GM23338 (cell line): ENCODE measurements around the gene FCHO2. TPM values are rescaled to one million over a fixed set of nuclear protein-coding genes. Genes with fewer than 3 reads are reported as not detected.

Experiments
- ATAC-seq: fragments of 200-7000 bp; cut with Tn5 transposase; 3 replicates; pipeline ENCODE4 v1.9.1; 2020
- DNase-seq: peaks from one replicate; pipeline ENCODE4 v3.0.0-alpha.2; 2015; ENCODE audit warnings: low spot score
- H2AFZ ChIP-seq: fragments of 200-600 bp; sonication (generic); 2 replicates; pipeline ENCODE4 v1.8.0; 2016; ENCODE audit warnings: antibody characterized with exemption, mild to moderate bottlenecking, moderate library complexity
- H3F3A ChIP-seq: fragments of 200-600 bp; sonication (generic); replicated peaks from 2 replicates; pipeline ENCODE4 v1.8.0; 2017; ENCODE audit warnings: antibody characterized with exemption, mixed run types, low read depth
- H3K27ac ChIP-seq: fragments of 200-600 bp; sonication (generic); 2 replicates; pipeline ENCODE4 v1.6.1; 2016; ENCODE audit warnings: low read depth
- H3K27me3 ChIP-seq: fragments of 200-600 bp; sonication (generic); 2 replicates; pipeline ENCODE4 v1.8.0; 2016; ENCODE audit warnings: mild to moderate bottlenecking, mixed run types, moderate library complexity; ENCODE audit not compliant: insufficient read depth
- H3K36me3 ChIP-seq: fragments of 200-600 bp; sonication (generic); 2 replicates; pipeline ENCODE4 v1.8.0; 2016; ENCODE audit warnings: mild to moderate bottlenecking; ENCODE audit not compliant: insufficient read depth
- H3K4me1 ChIP-seq: fragments of 200-600 bp; sonication (generic); 2 replicates; pipeline ENCODE4 v1.8.0; 2016; ENCODE audit warnings: mild to moderate bottlenecking, moderate library complexity; ENCODE audit not compliant: insufficient read depth
- H3K4me2 ChIP-seq: fragments of 200-600 bp; sonication (generic); 2 replicates; pipeline ENCODE4 v1.7.1; 2017; ENCODE audit warnings: mixed run types
- H3K4me3 ChIP-seq: fragments of 200-600 bp; sonication (generic); 2 replicates; pipeline ENCODE4 v1.6.1; 2016; ENCODE audit warnings: mixed run types
- H3K79me2 ChIP-seq: fragments of 200-600 bp; sonication (generic); replicated peaks from 2 replicates; pipeline ENCODE4 v1.8.0; 2017; ENCODE audit warnings: mild to moderate bottlenecking; ENCODE audit not compliant: insufficient read depth
- H3K9me2 ChIP-seq: fragments of 200-600 bp; sonication (generic); 2 replicates; pipeline ENCODE4 v1.8.0; 2017; ENCODE audit not compliant: insufficient read depth
- H4K20me1 ChIP-seq: fragments of 200-600 bp; sonication (generic); replicated peaks from 2 replicates; pipeline ENCODE4 v1.8.0; 2017; ENCODE audit warnings: mild to moderate bottlenecking; ENCODE audit not compliant: insufficient read depth
- H3K27ac Mint-ChIP-seq: 2 replicates; pipeline ENCODE4 v1.8.0; 2020; ENCODE audit warnings: inconsistent platforms, mild to moderate bottlenecking, moderate library complexity, mixed read lengths
- H3K27me3 Mint-ChIP-seq: 3 replicates; pipeline ENCODE4 v1.8.0; 2022; ENCODE audit warnings: low read depth, mild to moderate bottlenecking, moderate library complexity, mixed read lengths, inconsistent platforms; ENCODE audit not compliant: insufficient read depth, poor library complexity
- H3K36me3 Mint-ChIP-seq: 3 replicates; pipeline ENCODE4 v1.8.0; 2021; ENCODE audit warnings: low read depth, mild to moderate bottlenecking, inconsistent platforms, moderate library complexity, mixed read lengths
- H3K4me1 Mint-ChIP-seq: 3 replicates; pipeline ENCODE4 v1.8.0; 2020; ENCODE audit warnings: mild to moderate bottlenecking, inconsistent platforms, mixed read lengths
- H3K4me3 Mint-ChIP-seq: 3 replicates; pipeline ENCODE4 v1.8.0; 2021; ENCODE audit warnings: moderate library complexity, mild to moderate bottlenecking, inconsistent platforms, mixed read lengths
- H3K9me3 Mint-ChIP-seq: 3 replicates; pipeline ENCODE4 v1.8.0; 2020; ENCODE audit warnings: moderate library complexity, mild to moderate bottlenecking, inconsistent platforms, mixed read lengths
- CREB1 ChIP-seq: fragments of 250-450 bp; sonication (Bioruptor Pico); IDR thresholded peaks from 2 replicates; pipeline ENCODE4 v1.5.0; 2020; ENCODE audit warnings: low read depth, mild to moderate bottlenecking, moderate library complexity
- EZH2 ChIP-seq: fragments of 200-600 bp; sonication (generic); IDR thresholded peaks from one replicate; pipeline ENCODE4 v1.8.0; 2017; ENCODE audit warnings: antibody characterized with exemption, mild to moderate bottlenecking, low read depth; ENCODE audit not compliant: unreplicated experiment
- NANOG ChIP-seq: IDR thresholded peaks from 2 replicates; pipeline ENCODE4 v1.6.1; 2016; ENCODE audit warnings: antibody characterized with exemption, borderline replicate concordance
- ZNF114 ChIP-seq: fragments of 250-450 bp; sonication (Bioruptor Pico); IDR thresholded peaks from 2 replicates; pipeline ENCODE4 v1.5.0; 2020; ENCODE audit warnings: mild to moderate bottlenecking, moderate library complexity
- ZNF331 ChIP-seq: fragments of 250-450 bp; sonication (Bioruptor Pico); IDR thresholded peaks from 2 replicates; pipeline ENCODE4 v1.5.0; 2020; ENCODE audit warnings: low read depth, mild to moderate bottlenecking, moderate library complexity
- polyA plus RNA-seq: library from polyadenylated mRNA; unstranded; fragments of >200 nt; fragmentation: Nextera tagmentation; extraction: Ambion mirVana; gene quantifications from 2 replicates; pipeline ENCODE4 v1.2.1, GENCODE V29; 2016
- total RNA-seq: library from RNA; depleted of rRNA; stranded (reverse); fragments of >200 nt; shearing (Covaris generic); gene quantifications from 2 replicates; pipeline ENCODE4 v1.2.3, GENCODE V29; 2014
- TF ChIP-seq, protein P1 (sequence below): fragments of 250-450 bp; sonication (Bioruptor Pico); IDR thresholded peaks from 2 replicates; pipeline ENCODE4 v1.5.0; 2020; ENCODE audit warnings: mild to moderate bottlenecking, moderate library complexity
- TF ChIP-seq, protein P2 (sequence below): IDR thresholded peaks from 2 replicates; pipeline ENCODE4 v1.6.1; 2016; ENCODE audit warnings: antibody characterized with exemption

The FCHO2 gene
- total and polyA plus RNA-seq, 2 experiments from 2014 or later: 8.4 to 10.1 TPM

GRCh38 chr5:72999916-73000315 is 44.1 kb downstream of the FCHO2 start (continued):
- TF ChIP-seq, protein P1, sequence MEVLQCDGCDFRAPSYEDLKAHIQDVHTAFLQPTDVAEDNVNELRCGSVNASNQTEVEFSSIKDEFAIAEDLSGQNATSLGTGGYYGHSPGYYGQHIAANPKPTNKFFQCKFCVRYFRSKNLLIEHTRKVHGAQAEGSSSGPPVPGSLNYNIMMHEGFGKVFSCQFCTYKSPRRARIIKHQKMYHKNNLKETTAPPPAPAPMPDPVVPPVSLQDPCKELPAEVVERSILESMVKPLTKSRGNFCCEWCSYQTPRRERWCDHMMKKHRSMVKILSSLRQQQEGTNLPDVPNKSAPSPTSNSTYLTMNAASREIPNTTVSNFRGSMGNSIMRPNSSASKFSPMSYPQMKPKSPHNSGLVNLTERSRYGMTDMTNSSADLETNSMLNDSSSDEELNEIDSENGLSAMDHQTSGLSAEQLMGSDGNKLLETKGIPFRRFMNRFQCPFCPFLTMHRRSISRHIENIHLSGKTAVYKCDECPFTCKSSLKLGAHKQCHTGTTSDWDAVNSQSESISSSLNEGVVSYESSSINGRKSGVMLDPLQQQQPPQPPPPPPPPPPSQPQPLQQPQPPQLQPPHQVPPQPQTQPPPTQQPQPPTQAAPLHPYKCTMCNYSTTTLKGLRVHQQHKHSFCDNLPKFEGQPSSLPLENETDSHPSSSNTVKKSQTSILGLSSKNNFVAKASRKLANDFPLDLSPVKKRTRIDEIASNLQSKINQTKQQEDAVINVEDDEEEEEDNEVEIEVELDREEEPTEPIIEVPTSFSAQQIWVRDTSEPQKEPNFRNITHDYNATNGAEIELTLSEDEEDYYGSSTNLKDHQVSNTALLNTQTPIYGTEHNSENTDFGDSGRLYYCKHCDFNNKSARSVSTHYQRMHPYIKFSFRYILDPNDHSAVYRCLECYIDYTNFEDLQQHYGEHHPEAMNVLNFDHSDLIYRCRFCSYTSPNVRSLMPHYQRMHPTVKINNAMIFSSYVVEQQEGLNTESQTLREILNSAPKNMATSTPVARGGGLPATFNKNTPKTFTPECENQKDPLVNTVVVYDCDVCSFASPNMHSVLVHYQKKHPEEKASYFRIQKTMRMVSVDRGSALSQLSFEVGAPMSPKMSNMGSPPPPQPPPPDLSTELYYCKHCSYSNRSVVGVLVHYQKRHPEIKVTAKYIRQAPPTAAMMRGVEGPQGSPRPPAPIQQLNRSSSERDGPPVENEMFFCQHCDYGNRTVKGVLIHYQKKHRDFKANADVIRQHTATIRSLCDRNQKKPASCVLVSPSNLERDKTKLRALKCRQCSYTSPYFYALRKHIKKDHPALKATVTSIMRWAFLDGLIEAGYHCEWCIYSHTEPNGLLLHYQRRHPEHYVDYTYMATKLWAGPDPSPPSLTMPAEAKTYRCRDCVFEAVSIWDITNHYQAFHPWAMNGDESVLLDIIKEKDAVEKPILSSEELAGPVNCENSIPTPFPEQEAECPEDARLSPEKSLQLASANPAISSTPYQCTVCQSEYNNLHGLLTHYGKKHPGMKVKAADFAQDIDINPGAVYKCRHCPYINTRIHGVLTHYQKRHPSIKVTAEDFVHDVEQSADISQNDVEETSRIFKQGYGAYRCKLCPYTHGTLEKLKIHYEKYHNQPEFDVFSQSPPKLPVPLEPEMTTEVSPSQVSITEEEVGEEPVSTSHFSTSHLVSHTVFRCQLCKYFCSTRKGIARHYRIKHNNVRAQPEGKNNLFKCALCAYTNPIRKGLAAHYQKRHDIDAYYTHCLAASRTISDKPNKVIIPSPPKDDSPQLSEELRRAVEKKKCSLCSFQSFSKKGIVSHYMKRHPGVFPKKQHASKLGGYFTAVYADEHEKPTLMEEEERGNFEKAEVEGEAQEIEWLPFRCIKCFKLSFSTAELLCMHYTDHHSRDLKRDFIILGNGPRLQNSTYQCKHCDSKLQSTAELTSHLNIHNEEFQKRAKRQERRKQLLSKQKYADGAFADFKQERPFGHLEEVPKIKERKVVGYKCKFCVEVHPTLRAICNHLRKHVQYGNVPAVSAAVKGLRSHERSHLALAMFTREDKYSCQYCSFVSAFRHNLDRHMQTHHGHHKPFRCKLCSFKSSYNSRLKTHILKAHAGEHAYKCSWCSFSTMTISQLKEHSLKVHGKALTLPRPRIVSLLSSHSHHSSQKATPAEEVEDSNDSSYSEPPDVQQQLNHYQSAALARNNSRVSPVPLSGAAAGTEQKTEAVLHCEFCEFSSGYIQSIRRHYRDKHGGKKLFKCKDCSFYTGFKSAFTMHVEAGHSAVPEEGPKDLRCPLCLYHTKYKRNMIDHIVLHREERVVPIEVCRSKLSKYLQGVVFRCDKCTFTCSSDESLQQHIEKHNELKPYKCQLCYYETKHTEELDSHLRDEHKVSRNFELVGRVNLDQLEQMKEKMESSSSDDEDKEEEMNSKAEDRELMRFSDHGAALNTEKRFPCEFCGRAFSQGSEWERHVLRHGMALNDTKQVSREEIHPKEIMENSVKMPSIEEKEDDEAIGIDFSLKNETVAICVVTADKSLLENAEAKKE (CRISPR knock-in tag): no peak
- TF ChIP-seq ZNF331 (CRISPR knock-in tag) (no peak), EZH2 (no peak), NANOG (no peak)

DNA sequence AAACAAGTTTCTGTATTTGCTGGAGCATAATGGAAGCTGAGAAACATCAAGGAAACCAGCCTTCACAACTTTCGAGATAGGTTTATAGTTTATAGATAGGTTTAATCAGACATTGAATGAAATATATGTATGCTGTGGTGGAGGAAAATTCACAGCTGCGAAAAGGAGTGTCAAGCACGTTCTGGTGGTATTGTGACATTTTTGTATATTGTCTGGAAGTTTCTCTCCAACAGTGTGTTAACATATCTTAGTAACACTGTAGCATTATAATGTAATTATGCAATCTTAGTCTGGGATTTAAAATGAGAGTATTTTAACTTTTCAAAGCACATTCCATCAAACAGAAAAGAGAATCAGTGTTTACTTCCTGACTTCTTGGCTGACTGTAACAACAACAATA is 50.0 kb downstream of the FCHO2 start:
- Mint-ChIP-seq H3K27me3 (no peaks in the 10 kb centered on the region), H3K27ac (peak overlapping the region; percentile 85)
- DNase-seq: no peak

More for the DNA sequence above, 50.0 kb downstream of the FCHO2 start:
- H3K9me3 Mint-ChIP-seq: no peaks in the 10 kb centered on the region
- 0 out of 2 replicates have a peak overlapping the region, but pooled peaks have one; percentile 13 for H3K4me2 ChIP-seq
- H3K4me1 ChIP-seq: peaks cover 18% of the 10 kb centered on the region; the same call in 1 of the 2 replicates
- H3K9me2 ChIP-seq: no peaks in the 10 kb centered on the region
- no peaks in the 10 kb centered on the region for H3K36me3 Mint-ChIP-seq
- no peak overlapping the region for H2AFZ ChIP-seq
- peaks cover 16% of the 10 kb centered on the region for H3K4me1 Mint-ChIP-seq
- no peak overlapping the region for H3K4me3 ChIP-seq
- ATAC-seq: no peak
- H3F3A ChIP-seq: no peaks in the 10 kb centered on the region
- H3K27me3 ChIP-seq: no peaks in the 10 kb centered on the region
- no peaks in the 10 kb centered on the region for H4K20me1 ChIP-seq
- no peaks in the 10 kb centered on the region for H3K36me3 ChIP-seq
- no peaks in the 10 kb centered on the region for H3K79me2 ChIP-seq
- no peak overlapping the region for H3K27ac ChIP-seq
- H3K4me3 Mint-ChIP-seq: no peak overlapping the region
- TF ChIP-seq EZH2: no peak
- TF ChIP-seq ZNF114 (CRISPR knock-in tag): no peak
- TF ChIP-seq CREB1 (CRISPR knock-in tag): no peak
- TF ChIP-seq ZNF331 (CRISPR knock-in tag): no peak
- TF ChIP-seq, protein P2, sequence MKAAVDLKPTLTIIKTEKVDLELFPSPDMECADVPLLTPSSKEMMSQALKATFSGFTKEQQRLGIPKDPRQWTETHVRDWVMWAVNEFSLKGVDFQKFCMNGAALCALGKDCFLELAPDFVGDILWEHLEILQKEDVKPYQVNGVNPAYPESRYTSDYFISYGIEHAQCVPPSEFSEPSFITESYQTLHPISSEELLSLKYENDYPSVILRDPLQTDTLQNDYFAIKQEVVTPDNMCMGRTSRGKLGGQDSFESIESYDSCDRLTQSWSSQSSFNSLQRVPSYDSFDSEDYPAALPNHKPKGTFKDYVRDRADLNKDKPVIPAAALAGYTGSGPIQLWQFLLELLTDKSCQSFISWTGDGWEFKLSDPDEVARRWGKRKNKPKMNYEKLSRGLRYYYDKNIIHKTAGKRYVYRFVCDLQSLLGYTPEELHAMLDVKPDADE: no peak
